Inflammatory macrophage (primary cell): ENCODE measurements around the gene UBE2J2.
"Not testable (repeated sequence)": the region's sequence is repeated elsewhere in the genome, so short reads cannot be mapped to it uniquely, and the experiment has no call there.

ENCODE experiments used
- DNase-seq, 2 donors: peaks; one replicate each; pipeline ENCODE4 v3.0.0-alpha.2; 2020 to 2022

UBE2J2 gene

GRCh38 chr1:1255078-1255477 lies 18.6 kb downstream of the UBE2J2 start:
- no peak for DNase-seq

DNA sequence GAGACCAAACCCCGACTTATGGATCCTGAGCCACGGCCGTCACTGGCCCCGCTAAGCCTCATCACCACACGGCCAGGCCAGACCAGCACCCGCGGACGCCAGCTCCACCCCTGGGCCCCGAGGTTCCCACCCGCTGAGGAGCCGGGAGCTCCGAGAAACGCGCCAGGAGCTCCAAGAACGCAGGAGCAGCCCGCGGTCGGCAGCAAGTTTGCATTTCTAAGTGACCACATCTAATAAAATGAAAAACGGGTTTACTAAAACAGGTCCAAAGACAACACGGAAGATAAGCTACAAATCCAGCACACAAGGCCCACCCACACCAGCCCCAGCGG lies 19.0 kb downstream of the UBE2J2 start:
- no peak for DNase-seq

DNA sequence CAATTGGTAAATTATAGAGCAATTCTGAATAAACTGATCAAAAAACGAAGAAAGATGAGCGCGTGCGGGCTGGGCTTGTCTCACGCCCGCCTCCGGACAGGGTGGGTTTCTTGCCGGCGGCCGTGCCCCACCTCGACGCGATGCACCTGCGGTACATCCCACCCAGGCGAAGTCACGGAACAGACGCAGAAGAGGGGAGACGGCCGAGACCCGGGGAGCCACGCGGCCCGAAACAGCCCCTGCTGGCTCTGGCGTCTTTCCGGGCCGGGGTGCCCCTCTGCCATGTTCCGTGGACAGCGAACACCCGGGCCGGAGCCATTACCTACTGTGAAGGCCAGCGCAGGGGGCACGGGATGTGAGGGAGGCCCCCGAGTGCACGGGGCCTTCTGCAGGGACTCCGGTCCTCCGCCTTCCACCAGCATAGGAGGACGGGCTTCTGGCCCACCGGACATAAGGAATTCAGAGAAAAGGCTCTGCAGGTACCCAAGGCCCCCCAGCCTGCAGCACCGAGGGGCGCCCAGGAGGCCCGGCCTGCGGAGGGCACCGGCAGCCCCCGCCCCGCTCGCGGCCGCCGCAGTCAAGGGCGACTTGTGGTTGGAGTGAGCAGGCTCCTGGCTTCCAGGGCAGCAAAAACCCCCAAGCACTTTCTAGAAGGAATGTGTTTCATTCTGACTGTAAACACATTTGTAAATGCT lies 19.5 kb downstream of the UBE2J2 start:
- DNase-seq, result no peak

DNA sequence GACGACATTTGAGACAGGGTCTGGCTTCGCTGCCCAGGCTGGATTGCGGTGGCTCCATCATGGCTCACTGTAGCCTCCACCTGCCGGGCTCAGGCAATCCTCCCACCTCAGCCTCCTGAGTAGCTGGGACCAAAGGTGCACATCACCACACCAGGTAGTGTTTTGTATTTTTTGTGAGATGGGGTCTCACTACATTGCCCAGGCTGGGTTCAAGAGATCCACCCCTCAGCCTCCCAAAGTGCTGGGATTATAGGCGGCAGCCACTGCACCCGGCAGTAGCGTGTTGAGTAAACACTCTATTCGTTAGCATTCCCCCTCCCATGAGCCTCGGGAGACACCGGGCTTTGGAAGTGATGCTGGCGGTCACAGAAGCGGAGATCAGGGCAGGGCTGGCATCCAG lies 20.3 kb downstream of the UBE2J2 start:
- DNase-seq, result no peak

DNA sequence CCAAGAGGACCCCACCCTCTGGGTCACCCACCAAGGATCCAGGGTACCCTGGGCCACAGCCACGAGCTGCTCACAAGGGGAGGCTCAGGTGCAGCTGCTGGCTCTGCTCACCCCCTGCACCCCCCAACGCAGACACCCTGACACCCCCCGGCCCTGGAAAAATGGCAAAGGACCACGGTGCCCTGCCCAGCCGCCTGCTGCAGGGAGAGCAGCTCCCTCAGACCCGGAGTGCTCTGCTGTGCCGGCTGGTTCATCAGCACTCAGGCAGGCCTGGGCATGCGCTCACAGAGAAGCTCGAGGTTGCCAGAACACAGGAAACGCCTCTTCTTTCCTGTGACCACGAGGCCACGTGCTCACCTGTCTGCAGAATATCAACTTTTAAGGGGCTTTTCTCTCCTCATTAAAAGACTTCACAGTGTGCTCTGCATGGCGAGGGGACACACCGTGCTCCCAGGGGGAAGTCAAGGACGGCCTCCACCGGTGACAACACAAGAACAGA lies 22.8 kb downstream of the UBE2J2 start:
- DNase-seq, result no peak

- not testable (repeated sequence) for DNase-seq
These were observed 25.4 kb downstream of the UBE2J2 start for GRCh38 chr1:1248009-1248913.

- no peak for DNase-seq
These were observed 26.2 kb downstream of the UBE2J2 start for GRCh38 chr1:1247341-1247913.

- no peak for DNase-seq
These were observed 26.9 kb downstream of the UBE2J2 start, which contains the start of gene C1QTNF12 for GRCh38 chr1:1246577-1247340. TSS of gene C1QTNF12 (minus strand) at chr1:1246722. CDS start at chr1:1246690, 32 bp downstream.

DNA sequence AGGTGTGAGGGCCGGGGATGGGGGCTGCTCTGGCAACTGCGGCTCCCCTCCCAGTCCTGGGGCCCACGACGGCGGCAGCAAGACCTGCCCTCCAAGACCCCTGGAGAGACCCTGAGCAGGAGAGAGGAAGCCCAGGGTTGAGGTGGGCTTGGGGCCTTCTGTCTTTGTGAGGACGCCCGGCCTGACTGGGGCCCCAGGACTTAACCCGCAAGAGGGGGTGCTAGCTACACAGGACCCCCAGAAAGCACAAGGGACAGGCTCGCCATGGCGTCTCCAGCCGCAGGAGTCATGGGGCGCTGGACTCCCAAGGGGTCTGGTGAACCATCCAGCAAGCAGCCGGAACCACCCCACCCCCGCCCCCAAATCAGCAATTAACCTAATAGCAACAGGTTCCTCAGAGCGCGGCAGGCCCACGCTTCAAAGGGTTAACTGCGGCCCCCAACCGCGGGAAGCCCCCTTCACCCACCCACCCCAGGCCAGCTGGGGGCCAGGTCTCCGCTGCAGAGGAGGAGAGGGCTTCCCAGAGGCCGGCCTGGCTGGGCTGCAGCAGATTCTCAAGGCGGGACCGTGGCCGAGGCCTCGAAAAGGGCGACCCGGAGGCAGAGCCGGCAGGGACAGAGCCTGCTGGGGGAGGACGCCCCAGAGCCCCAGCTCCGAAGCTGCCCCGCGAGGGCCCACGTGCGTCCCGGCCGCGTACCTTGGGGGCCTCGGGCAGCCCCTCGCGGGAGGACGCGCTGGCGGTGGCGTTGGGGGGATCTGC lies 27.7 kb downstream of the UBE2J2 start:
- no peak for DNase-seq

- no peak for DNase-seq
These were observed 28.4 kb downstream of the UBE2J2 start for GRCh38 chr1:1245178-1245816.

DNA sequence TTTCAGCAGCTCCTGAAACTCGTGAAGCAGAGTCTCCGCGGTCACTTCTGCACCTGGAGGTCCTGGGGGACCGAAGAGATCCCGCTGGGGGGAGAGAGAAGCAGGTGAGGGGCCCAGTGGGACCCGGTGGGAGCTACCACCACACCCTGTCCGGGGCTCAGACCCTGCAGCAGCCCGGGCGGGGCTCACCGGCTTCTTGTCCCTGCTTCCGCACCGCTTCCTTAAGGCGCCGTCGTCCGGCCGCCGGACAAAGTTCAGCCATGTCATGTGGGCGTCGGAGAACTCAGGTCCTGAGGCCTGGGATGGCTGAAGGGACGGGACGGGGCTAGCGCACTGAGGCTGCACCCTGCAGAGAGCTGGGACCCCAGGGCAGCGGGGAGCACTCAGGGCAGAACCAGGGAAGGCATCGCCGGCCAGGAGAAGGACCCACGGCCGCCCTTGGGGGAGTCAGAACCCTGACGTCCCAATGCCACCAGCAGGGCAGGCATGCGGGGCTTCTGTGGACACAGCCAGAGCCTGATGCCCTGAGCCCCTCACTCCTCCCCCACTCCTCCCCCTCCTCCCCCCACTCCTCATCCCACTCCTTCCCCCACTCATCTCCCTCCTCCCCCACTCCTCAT lies 29.4 kb downstream of the UBE2J2 start:
- DNase-seq, result no peak

DNA sequence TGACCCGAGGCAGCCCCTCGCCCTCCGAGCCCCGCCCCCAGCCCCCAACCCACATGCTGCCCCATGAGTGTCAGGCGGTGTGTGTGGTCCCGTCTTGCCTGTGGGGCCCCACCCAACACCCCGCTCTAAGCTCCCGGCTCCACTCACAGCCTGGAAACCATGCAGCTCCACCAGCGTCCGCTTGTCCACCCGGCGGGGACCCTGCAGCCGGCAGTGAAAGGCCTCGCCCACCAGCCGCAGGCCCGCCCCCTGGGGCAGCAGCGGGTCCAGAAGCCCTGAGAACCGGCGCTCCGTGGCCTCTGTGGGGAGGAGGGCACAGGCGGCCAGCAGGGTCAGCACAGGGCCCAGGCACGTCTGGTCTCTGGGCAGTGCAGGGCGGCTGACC lies 29.9 kb downstream of the UBE2J2 start:
- DNase-seq, result no peak

GRCh38 chr1:1243266-1243660 lies 30.4 kb downstream of the UBE2J2 start:
- no peak for DNase-seq

DNA sequence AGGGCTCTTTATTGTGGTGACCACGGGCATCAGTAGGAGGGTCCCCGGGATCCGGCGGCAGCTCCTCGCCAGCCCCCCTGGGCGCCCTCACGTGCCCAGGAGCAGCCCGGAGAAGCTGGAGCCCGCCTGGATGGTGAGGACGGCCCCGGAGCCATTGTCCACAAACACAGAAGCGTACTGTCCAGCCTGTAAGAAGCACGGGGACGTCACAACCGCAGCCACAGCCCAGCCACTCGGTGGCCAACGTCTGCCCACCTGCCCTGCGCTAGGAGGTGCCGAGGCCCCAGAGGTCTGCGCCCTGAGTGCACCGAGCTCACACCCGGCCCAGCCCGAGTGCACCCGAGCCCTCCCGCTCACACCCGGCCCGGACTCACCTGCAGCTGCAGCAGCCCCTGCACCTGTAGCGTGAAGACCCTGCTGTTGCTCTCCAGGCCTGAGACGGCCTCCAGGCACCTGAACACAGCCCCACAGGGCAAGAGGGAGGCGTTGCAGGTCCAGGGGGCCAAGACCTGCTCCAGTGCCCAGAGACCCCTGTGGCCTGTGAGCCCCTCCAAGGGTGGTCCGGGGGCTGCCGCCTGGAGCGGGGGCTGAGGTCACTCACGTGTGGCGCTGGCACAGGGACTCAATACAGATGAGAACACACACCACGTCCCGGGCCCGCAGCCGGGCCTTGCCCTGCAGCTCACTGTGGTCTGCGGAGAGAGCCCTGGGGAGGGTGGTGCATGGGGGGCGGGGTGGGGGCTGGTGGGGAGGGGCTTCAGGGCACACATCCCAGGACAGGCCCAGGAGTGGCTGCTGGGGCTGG lies 31.0 kb downstream of the UBE2J2 start:
- no peak for DNase-seq

DNA sequence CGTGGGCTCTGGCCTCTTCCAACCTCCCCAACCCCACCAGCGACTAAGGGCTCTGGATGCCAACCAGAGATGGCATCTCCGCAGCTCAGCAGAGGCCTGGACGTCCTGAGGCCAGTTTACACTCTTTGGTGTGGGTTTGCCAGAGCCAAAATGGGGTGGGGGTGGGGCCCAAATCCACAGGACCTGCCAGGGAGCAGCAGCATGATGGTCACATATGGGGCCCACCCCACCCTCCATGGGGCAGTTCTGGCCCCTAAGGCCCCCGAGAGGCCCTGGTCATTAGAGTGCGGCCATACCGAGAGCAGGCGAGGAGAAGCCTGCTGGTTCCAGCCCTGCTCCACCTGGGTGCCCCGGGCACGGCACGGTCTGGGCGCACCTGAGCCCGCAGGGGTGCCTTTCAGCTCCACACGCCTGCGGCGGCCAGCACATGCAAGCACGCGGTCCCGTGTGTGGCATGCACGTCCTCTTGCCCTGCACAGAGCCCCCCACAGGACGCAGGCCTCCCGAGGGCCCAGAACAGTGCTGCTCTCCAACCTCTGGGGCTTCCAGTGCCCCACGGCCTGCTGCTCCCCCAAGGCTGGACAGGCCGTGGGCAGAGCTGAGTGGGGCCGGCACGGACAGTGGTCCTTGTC lies 31.9 kb downstream of the UBE2J2 start:
- DNase-seq, result no peak

DNA sequence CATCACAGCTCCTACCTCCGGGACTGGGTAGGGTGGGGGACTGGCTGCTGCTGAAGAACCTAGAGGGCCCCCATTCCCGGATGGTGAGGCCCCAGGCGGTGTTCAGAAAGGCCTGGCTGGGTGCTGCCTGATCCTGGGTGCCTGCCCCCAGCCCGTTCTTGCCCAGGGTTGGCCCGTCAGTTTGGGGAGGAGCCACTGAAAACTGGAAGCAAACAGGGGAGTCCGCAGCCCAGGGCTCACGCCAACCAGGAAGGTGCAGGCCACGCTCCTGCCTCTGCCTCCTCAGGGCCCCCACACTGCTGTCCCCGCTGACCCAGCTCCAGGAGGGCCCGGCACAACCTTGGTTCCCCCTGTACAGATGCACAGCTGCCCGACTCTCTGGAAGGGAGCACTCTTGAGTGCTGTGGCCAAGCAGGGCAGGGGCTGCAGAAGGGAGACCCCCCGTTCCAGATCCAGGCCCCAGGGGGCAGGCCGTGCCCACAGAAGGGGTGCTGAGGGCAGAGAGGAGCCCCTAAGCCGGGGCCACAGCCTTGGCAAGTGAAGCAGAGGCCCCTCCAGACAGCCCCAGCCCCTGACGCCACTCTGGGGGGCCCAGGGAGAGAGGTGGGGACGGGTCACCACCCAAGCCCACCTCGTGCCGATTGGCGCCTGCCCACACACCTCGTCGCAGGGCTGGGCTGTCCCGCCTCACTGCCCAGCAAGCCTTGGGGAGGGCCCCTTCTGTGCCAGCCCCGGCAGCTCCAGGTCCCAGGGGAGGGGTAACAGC lies 32.6 kb downstream of the UBE2J2 start:
- DNase-seq, result no peak

DNA sequence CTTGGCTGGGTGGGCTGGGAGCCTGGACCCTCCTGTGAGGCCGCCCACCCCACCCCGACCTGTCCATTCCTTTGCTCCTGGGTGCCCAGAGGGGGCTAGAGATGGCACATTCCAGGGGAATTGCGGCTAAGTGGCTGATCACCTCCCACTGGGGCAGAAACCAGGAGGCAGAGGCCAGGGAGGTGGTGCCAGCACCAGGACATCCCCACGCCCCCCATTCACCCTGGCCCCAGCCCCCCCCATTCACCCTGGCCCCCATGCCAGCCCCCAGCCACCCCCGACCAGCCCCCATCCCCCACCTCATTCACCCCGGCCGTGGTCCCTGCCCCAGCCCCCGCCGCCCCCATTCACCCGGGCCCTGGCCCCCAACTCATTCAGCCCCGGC lies 33.3 kb downstream of the UBE2J2 start:
- DNase-seq, result no peak

GRCh38 chr1:1239614-1240347 lies 33.9 kb downstream of the UBE2J2 start:
- no peak for DNase-seq
